GM23248 (cell line): ENCODE measurements around the gene USP20. TPM values are rescaled to one million over a fixed set of nuclear protein-coding genes. Genes with fewer than 3 reads are reported as not detected.
"Not testable (repeated sequence)": the region's sequence is repeated elsewhere in the genome, so short reads cannot be mapped to it uniquely, and the experiment has no call there.

ENCODE experiments used
- DNase-seq: peaks from one replicate; pipeline ENCODE4 v3.0.0-alpha.2; 2015
- H2AFZ ChIP-seq: fragments of 200-600 bp; sonication (generic); 2 replicates; pipeline ENCODE4 v1.6.1; 2016; ENCODE audit warnings: antibody characterized with exemption
- H3F3A ChIP-seq: fragments of 200-600 bp; sonication (generic); 2 replicates; pipeline ENCODE4 v1.6.1; 2016; ENCODE audit warnings: mild to moderate bottlenecking, antibody characterized with exemption, mixed run types; ENCODE audit not compliant: insufficient read depth
- H3K27ac ChIP-seq: fragments of 200-600 bp; sonication (generic); 2 replicates; pipeline ENCODE4 v1.5.1; 2016; ENCODE audit warnings: mild to moderate bottlenecking
- H3K27me3 ChIP-seq: fragments of 200-600 bp; sonication (generic); replicated peaks from 2 replicates; pipeline ENCODE4 v1.6.1; 2016; ENCODE audit warnings: mild to moderate bottlenecking; ENCODE audit not compliant: insufficient read depth
- H3K36me3 ChIP-seq: fragments of 200-600 bp; sonication (generic); 2 replicates; pipeline ENCODE4 v1.6.1; 2016; ENCODE audit warnings: low read depth, mild to moderate bottlenecking
- H3K4me1 ChIP-seq: fragments of 200-600 bp; sonication (generic); 2 replicates; pipeline ENCODE4 v1.6.1; 2016; ENCODE audit warnings: mild to moderate bottlenecking; ENCODE audit not compliant: insufficient read depth
- H3K4me2 ChIP-seq: fragments of 200-600 bp; sonication (generic); one replicate; pipeline ENCODE4 v1.6.1; 2016; ENCODE audit warnings: mild to moderate bottlenecking; ENCODE audit not compliant: unreplicated experiment
- H3K4me3 ChIP-seq: fragments of 200-600 bp; sonication (generic); 2 replicates; pipeline ENCODE4 v1.5.1; 2016; ENCODE audit warnings: mild to moderate bottlenecking
- H3K79me2 ChIP-seq: fragments of 200-600 bp; sonication (generic); 2 replicates; pipeline ENCODE4 v1.6.1; 2016; ENCODE audit warnings: mild to moderate bottlenecking; ENCODE audit not compliant: insufficient read depth
- H3K9ac ChIP-seq: fragments of 200-600 bp; sonication (generic); 2 replicates; pipeline ENCODE4 v1.6.1; 2016; ENCODE audit warnings: mild to moderate bottlenecking
- H3K9me2 ChIP-seq: fragments of 200-600 bp; sonication (generic); 2 replicates; pipeline ENCODE4 v1.6.1; 2016; ENCODE audit warnings: mixed run types, mild to moderate bottlenecking, moderate library complexity; ENCODE audit not compliant: insufficient read depth
- H3K9me3 ChIP-seq: fragments of 200-600 bp; sonication (generic); one replicate; pipeline ENCODE4 v1.6.1; 2017; ENCODE audit warnings: low read depth
- H4K20me1 ChIP-seq: fragments of 200-600 bp; sonication (generic); 2 replicates; pipeline ENCODE4 v1.6.0; 2016; ENCODE audit not compliant: insufficient read depth
- EZH2 ChIP-seq: fragments of 200-600 bp; sonication (generic); IDR thresholded peaks from 2 replicates; pipeline ENCODE4 v1.6.1; 2018; ENCODE audit warnings: antibody characterized with exemption, mild to moderate bottlenecking; ENCODE audit not compliant: insufficient read depth, poor library complexity, severe bottlenecking
- EZH2phosphoT487 ChIP-seq: fragments of 200-600 bp; sonication (generic); IDR thresholded peaks from 2 replicates; pipeline ENCODE4 v1.6.1; 2018; ENCODE audit warnings: antibody characterized with exemption, moderate library complexity, mild to moderate bottlenecking, low read depth; ENCODE audit not compliant: insufficient read depth
- WGBS, 2 experiments: methylation state at CpG; one replicate each; pipeline ENCODE4 v1.1.6; 2015 to 2017; ENCODE audit warnings: low lambda C conversion rate in 2 of 2, low coverage in 1 of 2; ENCODE audit errors: missing lambda C conversion rate in 2 of 2; 5-methylcytosine and 5-hydroxymethylcytosine counted together
- in situ Hi-C: fragments of 300-500 bp; cut with MboI; formaldehyde crosslinking; loops from 2 replicates; pipeline ENCODE4 v1.15.0; 2020
- polyA plus RNA-seq: library from polyadenylated mRNA; unstranded; fragments of >200 nt; fragmentation: Nextera tagmentation; extraction: Ambion mirVana; gene quantifications from 2 replicates; pipeline ENCODE4 v1.2.1, GENCODE V29; 2016
- total RNA-seq: library from RNA; depleted of rRNA; stranded (reverse); fragments of >200 nt; shearing (Covaris generic); gene quantifications from 2 replicates; pipeline ENCODE4 v1.2.3, GENCODE V29; 2014; rRNA removed

USP20 gene
- 7.3 and 10.3 TPM in 2 replicates for total RNA-seq
- 15.7 and 15.8 TPM in 2 replicates for polyA plus RNA-seq

- in situ Hi-C loops, result no loop called here
- Histone ChIP-seq H3K36me3 (peaks cover 20% of the 10 kb centered on the region; the same call in 1 of the 2 replicates), H3K9me2 (no peaks in the 10 kb centered on the region), H3K79me2 (peaks cover 52% of the 10 kb centered on the region), H3F3A (peaks cover 29% of the 10 kb centered on the region), H3K4me1 (peaks cover 39% of the 10 kb centered on the region), H3K4me3 (peak within 1 kb of the TSS; percentile 92), H4K20me1 (no peaks in the 10 kb centered on the region), H2AFZ (peak within 1 kb of the TSS; percentile 92), H3K9ac (peak within 1 kb of the TSS; percentile 92), H3K27ac (peak within 1 kb of the TSS; percentile 60), H3K27me3 (no peaks in the 10 kb centered on the region), H3K4me2 (peak within 1 kb of the TSS; percentile 97), H3K9me3 (no peaks in the 10 kb centered on the region)
- peak; percentile 100 for DNase-seq
- no peak for TF ChIP-seq EZH2phosphoT487
- no peak for TF ChIP-seq EZH2
- 1 to 3% methylated on average over 65 to 73 of the region's 81 CpGs for WGBS, 2 experiments
Measured at GRCh38 chr9:129835128-129835859, at the start of gene USP20, which contains the start of gene C9orf78. Gene USP20 (plus strand): TSS chr9:129835458. CDS start chr9:129852556, 17,098 bp downstream. Gene C9orf78 (minus strand): TSS chr9:129835275. CDS start chr9:129835221, 54 bp downstream.

GRCh38 chr9:129785866-129786265 lies 49.4 kb upstream of the USP20 start:
- in situ Hi-C loops, result loop anchor here (5.0 to 10.0 kb wide), 2 partner anchors 144 to 651 kb away; partner anchors contain the start of gene ASB6
- H3K79me2 ChIP-seq, result no peaks in the 10 kb centered on the region
- H2AFZ ChIP-seq, result no peak overlapping the region
- H3K9me2 ChIP-seq, result no peaks in the 10 kb centered on the region
- TF ChIP-seq EZH2phosphoT487, result no peak
- TF ChIP-seq EZH2, result no peak
- peak overlapping the region; percentile 52 for H3K27ac ChIP-seq
- H3K9me3 ChIP-seq, result no peaks in the 10 kb centered on the region
- no peaks in the 10 kb centered on the region for H4K20me1 ChIP-seq
- no peaks in the 10 kb centered on the region for H3K27me3 ChIP-seq
- peak; percentile 65 for DNase-seq
- WGBS, 2 experiments, result 17 to 18% methylated on average over 1 of the region's 1 CpG
- no peak overlapping the region for H3K4me3 ChIP-seq
- peaks cover 20% of the 10 kb centered on the region for H3F3A ChIP-seq
- H3K4me1 ChIP-seq, result peaks cover 18% of the 10 kb centered on the region
- no peak overlapping the region for H3K9ac ChIP-seq
- H3K36me3 ChIP-seq, result no peaks in the 10 kb centered on the region
- H3K4me2 ChIP-seq, result no peak overlapping the region

GRCh38 chr9:129786481-129786880 lies 48.8 kb upstream of the USP20 start:
- 94 to 97% methylated on average over 10 of the region's 10 CpGs for WGBS, 2 experiments
- H3K4me2 ChIP-seq, result no peak overlapping the region
- no peaks in the 10 kb centered on the region for H3K79me2 ChIP-seq
- H3F3A ChIP-seq, result peaks cover 20% of the 10 kb centered on the region
- no peak overlapping the region for H3K4me3 ChIP-seq
- peaks cover 18% of the 10 kb centered on the region for H3K4me1 ChIP-seq
- no peak overlapping the region for H3K27ac ChIP-seq
- no peaks in the 10 kb centered on the region for H3K27me3 ChIP-seq
- no peak overlapping the region for H3K9ac ChIP-seq
- no peaks in the 10 kb centered on the region for H4K20me1 ChIP-seq
- H3K9me2 ChIP-seq, result no peaks in the 10 kb centered on the region
- in situ Hi-C loops, result loop anchor here (5.0 to 10.0 kb wide), 2 partner anchors 144 to 652 kb away; partner anchors contain the start of gene ASB6
- DNase-seq, result no peak
- no peaks in the 10 kb centered on the region for H3K9me3 ChIP-seq
- H3K36me3 ChIP-seq, result no peaks in the 10 kb centered on the region
- TF ChIP-seq EZH2, result no peak
- TF ChIP-seq EZH2phosphoT487, result no peak
- no peak overlapping the region for H2AFZ ChIP-seq

- Histone ChIP-seq H3K4me1 (no peaks in the 10 kb centered on the region), H2AFZ (no peak overlapping the region), H3K9me3 (no peaks in the 10 kb centered on the region), H3K27me3 (peaks cover 3% of the 10 kb centered on the region; the same call in 1 of the 2 replicates), H3K4me2 (no peak overlapping the region), H3K36me3 (no peaks in the 10 kb centered on the region), H3K27ac (no peak overlapping the region), H3K4me3 (no peak overlapping the region), H3K9me2 (no peaks in the 10 kb centered on the region), H4K20me1 (no peaks in the 10 kb centered on the region), H3K79me2 (no peaks in the 10 kb centered on the region), H3F3A (no peaks in the 10 kb centered on the region), H3K9ac (no peak overlapping the region)
- WGBS, 2 experiments, result 79 to 83% methylated on average over 8 of the region's 8 CpGs
- TF ChIP-seq EZH2phosphoT487, result no peak
- in situ Hi-C loops, result no loop called here
- no peak for DNase-seq
Measured at GRCh38 chr9:129794549-129794948, 40.7 kb upstream of the USP20 start.

DNA sequence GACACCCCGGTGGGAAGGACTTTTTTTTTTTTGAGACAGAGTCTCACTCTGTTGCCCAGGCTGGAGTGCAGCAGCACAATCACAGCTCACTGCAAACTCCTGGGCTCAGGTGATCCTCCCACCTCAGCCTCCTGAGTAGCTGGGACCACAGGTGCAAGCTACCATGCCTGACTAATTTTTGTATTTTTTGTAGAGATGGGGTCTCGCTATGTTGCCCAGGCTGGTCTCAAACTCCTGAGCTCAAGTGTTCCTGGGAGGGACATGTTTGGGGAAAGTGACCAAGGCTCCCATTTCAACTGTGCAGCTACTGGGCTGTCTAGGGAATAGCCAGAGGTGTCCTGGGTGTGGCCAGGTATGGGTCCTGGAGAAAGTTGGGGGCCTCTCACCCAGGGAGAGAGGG lies 39.2 kb upstream of the USP20 start:
- H3K4me1 ChIP-seq, H2AFZ ChIP-seq, H4K20me1 ChIP-seq, in situ Hi-C loops, DNase-seq, H3K27ac ChIP-seq, H3K4me2 ChIP-seq, H3K36me3 ChIP-seq, H3K9me3 ChIP-seq, H3F3A ChIP-seq, H3K9ac ChIP-seq, H3K4me3 ChIP-seq, H3K27me3 ChIP-seq, H3K79me2 ChIP-seq, H3K9me2 ChIP-seq: not testable (repeated sequence)
- 91 to 96% methylated on average over 2 of the region's 2 CpGs for WGBS, 2 experiments
